Neural cell (in vitro differentiated cells): ENCODE measurements around the gene NR5A2. TPM values are rescaled to one million over a fixed set of nuclear protein-coding genes. Genes with fewer than 3 reads are reported as not detected.

ENCODE experiments used
- H2AFZ ChIP-seq: fragments of 200-600, 300-800 bp; sonication (generic), shearing (Covaris generic); 2 replicates; pipeline ENCODE4 v1.6.0; 2014; ENCODE audit warnings: low read depth, mild to moderate bottlenecking, antibody characterized with exemption, low read length, moderate library complexity
- H3F3A ChIP-seq: fragments of 200-600 bp; shearing (Covaris generic); 2 replicates; pipeline ENCODE4 v1.6.1; 2016; ENCODE audit warnings: mild to moderate bottlenecking, moderate library complexity, mixed read lengths, antibody characterized with exemption, low read length; ENCODE audit not compliant: insufficient read depth, poor library complexity, severe bottlenecking
- H3K27ac ChIP-seq: fragments of 200-600, 300-800 bp; sonication (generic), shearing (Covaris generic); 2 replicates; pipeline ENCODE4 v1.5.1; 2014; ENCODE audit warnings: mild to moderate bottlenecking, low read length, moderate library complexity
- H3K27me3 ChIP-seq: fragments of 300-800, 200-600 bp; sonication (generic), shearing (Covaris generic); 2 replicates; pipeline ENCODE4 v1.6.0; 2014; ENCODE audit warnings: mild to moderate bottlenecking, low read depth, low read length, moderate library complexity; ENCODE audit not compliant: insufficient read depth
- H3K36me3 ChIP-seq: fragments of 300-800, 200-600 bp; sonication (generic), shearing (Covaris generic); 2 replicates; pipeline ENCODE4 v1.5.1; 2014; ENCODE audit warnings: mild to moderate bottlenecking, antibody characterized with exemption, low read length, moderate library complexity; ENCODE audit not compliant: insufficient read depth
- H3K4me2 ChIP-seq: fragments of 300-800, 200-600 bp; sonication (generic), shearing (Covaris generic); 2 replicates; pipeline ENCODE4 v1.6.0; 2014; ENCODE audit warnings: mild to moderate bottlenecking, low read length
- H3K4me3 ChIP-seq: fragments of 300-800, 200-600 bp; sonication (generic), shearing (Covaris generic); 2 replicates; pipeline ENCODE4 v1.5.1; 2014; ENCODE audit warnings: mild to moderate bottlenecking, low read length, moderate library complexity
- H3K79me2 ChIP-seq: fragments of 200-600 bp; shearing (Covaris generic); replicated peaks from 2 replicates; pipeline ENCODE4 v1.6.0; 2014; ENCODE audit warnings: mild to moderate bottlenecking, low read length, moderate library complexity; ENCODE audit not compliant: insufficient read depth
- H3K9ac ChIP-seq: fragments of 300-800, 200-600 bp; sonication (generic), shearing (Covaris generic); 2 replicates; pipeline ENCODE4 v1.6.1; 2016; ENCODE audit warnings: mild to moderate bottlenecking, low read length, mixed read lengths
- H3K9me2 ChIP-seq: fragments of 200-600 bp; shearing (Covaris generic); 2 replicates; pipeline ENCODE4 v1.6.1; 2016; ENCODE audit warnings: mild to moderate bottlenecking, low read length, mixed read lengths; ENCODE audit not compliant: insufficient read depth
- H3K9me3 ChIP-seq: fragments of 200-600, 300-800 bp; sonication (generic), shearing (Covaris generic); 2 replicates; pipeline ENCODE4 v1.6.1; 2016; ENCODE audit warnings: mild to moderate bottlenecking, mixed run types, low read length, moderate library complexity, mixed read lengths
- H4K20me1 ChIP-seq: fragments of 200-600 bp; shearing (Covaris generic); 2 replicates; pipeline ENCODE4 v1.6.1; 2016; ENCODE audit warnings: mild to moderate bottlenecking, mixed run types; ENCODE audit not compliant: insufficient read depth
- EP300 ChIP-seq: fragments of 450-650 bp; conservative IDR thresholded peaks from 2 replicates; pipeline ENCODE4 v1.6.1; 2014; ENCODE audit warnings: antibody characterized with exemption, mild to moderate bottlenecking, moderate library complexity; ENCODE audit not compliant: poor library complexity, severe bottlenecking
- EZH2 ChIP-seq: fragments of 200-600, 300-800 bp; shearing (Covaris generic), sonication (generic); IDR thresholded peaks from 2 replicates; pipeline ENCODE4 v1.6.1; 2014; ENCODE audit warnings: antibody characterized with exemption, low read length, borderline replicate concordance, mild to moderate bottlenecking; ENCODE audit not compliant: insufficient read depth, poor library complexity, severe bottlenecking
- MXI1 ChIP-seq: fragments of 450-650 bp; conservative IDR thresholded peaks from 2 replicates; pipeline ENCODE4 v1.6.1; 2014; ENCODE audit warnings: antibody characterized with exemption, mild to moderate bottlenecking; ENCODE audit not compliant: poor library complexity, severe bottlenecking
- POLR2AphosphoS5 ChIP-seq: IDR thresholded peaks from 2 replicates; pipeline ENCODE4 v1.6.1; 2012
- RAD21 ChIP-seq: fragments of 450-650 bp; conservative IDR thresholded peaks from 2 replicates; pipeline ENCODE4 v1.6.1; 2014; ENCODE audit warnings: antibody characterized with exemption, mild to moderate bottlenecking, moderate library complexity
- SMC3 ChIP-seq: fragments of 450-650 bp; conservative IDR thresholded peaks from 2 replicates; pipeline ENCODE4 v1.6.1; 2014; ENCODE audit warnings: antibody characterized with exemption, mild to moderate bottlenecking, moderate library complexity; ENCODE audit not compliant: poor library complexity
- TAF1 ChIP-seq: IDR thresholded peaks from 2 replicates; pipeline ENCODE4 v1.6.1; 2012; ENCODE audit warnings: low read depth
- polyA plus RNA-seq: library from polyadenylated mRNA; depleted of rRNA; stranded (reverse); fragments of >200 nt; gene quantifications from 2 replicates; pipeline ENCODE4 v1.2.3, GENCODE V29; 2014
- TF ChIP-seq, protein P1 (sequence below): fragments of 450-650 bp; IDR thresholded peaks from 2 replicates; pipeline ENCODE4 v1.5.1; 2014; ENCODE audit warnings: antibody characterized with exemption, mild to moderate bottlenecking, moderate library complexity; ENCODE audit not compliant: poor library complexity, severe bottlenecking
- TF ChIP-seq, protein P2 (sequence below): IDR thresholded peaks from 2 replicates; pipeline ENCODE4 v1.6.1; 2012; ENCODE audit warnings: borderline replicate concordance

Gene NR5A2
- polyA plus RNA-seq, 1 donor from 2014 or later = not detected

DNA sequence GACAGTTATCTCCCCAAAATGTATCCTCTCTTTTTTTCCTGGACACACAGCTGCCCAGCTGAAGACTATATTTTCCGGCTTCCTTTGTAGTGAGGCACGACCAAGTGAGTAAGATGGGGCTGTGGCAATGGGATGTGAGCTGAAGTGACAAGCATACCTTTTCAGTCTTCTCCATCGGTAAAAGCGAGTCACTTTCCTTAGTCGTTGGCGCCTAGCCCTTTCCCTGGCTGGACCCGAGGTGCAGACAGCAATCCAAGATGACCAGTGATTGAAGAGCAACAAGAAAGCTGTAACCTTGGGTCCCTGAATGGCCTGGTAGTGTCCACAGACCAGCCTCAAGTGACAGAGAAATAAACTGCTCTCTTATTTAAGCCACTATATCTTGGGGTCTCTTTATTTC lies 155.2 kb downstream of the NR5A2 start:
- H3F3A ChIP-seq = no peaks in the 10 kb centered on the region
- no peak overlapping the region for H3K4me2 ChIP-seq
- no peak overlapping the region for H2AFZ ChIP-seq
- no peaks in the 10 kb centered on the region for H3K9me2 ChIP-seq
- no peaks in the 10 kb centered on the region for H3K79me2 ChIP-seq
- TF ChIP-seq, protein P1, sequence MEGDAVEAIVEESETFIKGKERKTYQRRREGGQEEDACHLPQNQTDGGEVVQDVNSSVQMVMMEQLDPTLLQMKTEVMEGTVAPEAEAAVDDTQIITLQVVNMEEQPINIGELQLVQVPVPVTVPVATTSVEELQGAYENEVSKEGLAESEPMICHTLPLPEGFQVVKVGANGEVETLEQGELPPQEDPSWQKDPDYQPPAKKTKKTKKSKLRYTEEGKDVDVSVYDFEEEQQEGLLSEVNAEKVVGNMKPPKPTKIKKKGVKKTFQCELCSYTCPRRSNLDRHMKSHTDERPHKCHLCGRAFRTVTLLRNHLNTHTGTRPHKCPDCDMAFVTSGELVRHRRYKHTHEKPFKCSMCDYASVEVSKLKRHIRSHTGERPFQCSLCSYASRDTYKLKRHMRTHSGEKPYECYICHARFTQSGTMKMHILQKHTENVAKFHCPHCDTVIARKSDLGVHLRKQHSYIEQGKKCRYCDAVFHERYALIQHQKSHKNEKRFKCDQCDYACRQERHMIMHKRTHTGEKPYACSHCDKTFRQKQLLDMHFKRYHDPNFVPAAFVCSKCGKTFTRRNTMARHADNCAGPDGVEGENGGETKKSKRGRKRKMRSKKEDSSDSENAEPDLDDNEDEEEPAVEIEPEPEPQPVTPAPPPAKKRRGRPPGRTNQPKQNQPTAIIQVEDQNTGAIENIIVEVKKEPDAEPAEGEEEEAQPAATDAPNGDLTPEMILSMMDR = no peak
- TF ChIP-seq EZH2 (no peak), EP300 (no peak), TAF1 (no peak), POLR2AphosphoS5 (no peak), SMC3 (no peak), RAD21 (no peak), MXI1 (no peak)
- TF ChIP-seq, protein P2, sequence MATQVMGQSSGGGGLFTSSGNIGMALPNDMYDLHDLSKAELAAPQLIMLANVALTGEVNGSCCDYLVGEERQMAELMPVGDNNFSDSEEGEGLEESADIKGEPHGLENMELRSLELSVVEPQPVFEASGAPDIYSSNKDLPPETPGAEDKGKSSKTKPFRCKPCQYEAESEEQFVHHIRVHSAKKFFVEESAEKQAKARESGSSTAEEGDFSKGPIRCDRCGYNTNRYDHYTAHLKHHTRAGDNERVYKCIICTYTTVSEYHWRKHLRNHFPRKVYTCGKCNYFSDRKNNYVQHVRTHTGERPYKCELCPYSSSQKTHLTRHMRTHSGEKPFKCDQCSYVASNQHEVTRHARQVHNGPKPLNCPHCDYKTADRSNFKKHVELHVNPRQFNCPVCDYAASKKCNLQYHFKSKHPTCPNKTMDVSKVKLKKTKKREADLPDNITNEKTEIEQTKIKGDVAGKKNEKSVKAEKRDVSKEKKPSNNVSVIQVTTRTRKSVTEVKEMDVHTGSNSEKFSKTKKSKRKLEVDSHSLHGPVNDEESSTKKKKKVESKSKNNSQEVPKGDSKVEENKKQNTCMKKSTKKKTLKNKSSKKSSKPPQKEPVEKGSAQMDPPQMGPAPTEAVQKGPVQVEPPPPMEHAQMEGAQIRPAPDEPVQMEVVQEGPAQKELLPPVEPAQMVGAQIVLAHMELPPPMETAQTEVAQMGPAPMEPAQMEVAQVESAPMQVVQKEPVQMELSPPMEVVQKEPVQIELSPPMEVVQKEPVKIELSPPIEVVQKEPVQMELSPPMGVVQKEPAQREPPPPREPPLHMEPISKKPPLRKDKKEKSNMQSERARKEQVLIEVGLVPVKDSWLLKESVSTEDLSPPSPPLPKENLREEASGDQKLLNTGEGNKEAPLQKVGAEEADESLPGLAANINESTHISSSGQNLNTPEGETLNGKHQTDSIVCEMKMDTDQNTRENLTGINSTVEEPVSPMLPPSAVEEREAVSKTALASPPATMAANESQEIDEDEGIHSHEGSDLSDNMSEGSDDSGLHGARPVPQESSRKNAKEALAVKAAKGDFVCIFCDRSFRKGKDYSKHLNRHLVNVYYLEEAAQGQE = no peak
- no peak overlapping the region for H3K4me3 ChIP-seq
- H3K36me3 ChIP-seq = no peaks in the 10 kb centered on the region
- H3K9me3 ChIP-seq = no peaks in the 10 kb centered on the region
- H3K27ac ChIP-seq = no peak overlapping the region
- no peaks in the 10 kb centered on the region for H3K27me3 ChIP-seq
- H3K9ac ChIP-seq = no peak overlapping the region
- no peaks in the 10 kb centered on the region for H4K20me1 ChIP-seq

DNA sequence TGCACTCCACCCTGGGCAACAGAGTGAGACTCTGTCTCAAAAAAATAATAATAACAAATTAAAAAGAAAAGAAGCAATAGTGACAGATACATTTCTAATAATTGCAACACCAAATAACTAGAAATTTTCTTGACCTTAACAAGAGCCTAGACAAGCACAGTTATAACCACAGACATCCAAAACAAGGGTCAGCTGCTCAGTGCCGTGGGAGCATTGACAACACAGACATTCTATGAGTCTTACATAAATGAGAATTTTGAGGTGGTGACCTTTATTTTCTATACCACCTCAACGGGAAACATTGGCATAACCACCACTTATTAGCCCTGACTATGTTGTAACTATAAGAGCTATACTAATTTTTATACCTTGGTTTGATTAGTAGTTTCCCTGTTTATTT lies 156.1 kb downstream of the NR5A2 start:
- no peaks in the 10 kb centered on the region for H3F3A ChIP-seq
- no peak overlapping the region for H3K4me2 ChIP-seq
- no peak overlapping the region for H2AFZ ChIP-seq
- H3K9me3 ChIP-seq = no peaks in the 10 kb centered on the region
- H3K9me2 ChIP-seq = no peaks in the 10 kb centered on the region
- H4K20me1 ChIP-seq = no peaks in the 10 kb centered on the region
- H3K79me2 ChIP-seq = no peaks in the 10 kb centered on the region
- no peak overlapping the region for H3K4me3 ChIP-seq
- TF ChIP-seq SMC3 = no peak
- no peak for TF ChIP-seq TAF1
- TF ChIP-seq, protein P2 = no peak
- no peak for TF ChIP-seq RAD21
- TF ChIP-seq EP300 = no peak
- H3K27me3 ChIP-seq = no peaks in the 10 kb centered on the region
- H3K9ac ChIP-seq = no peak overlapping the region
- no peaks in the 10 kb centered on the region for H3K36me3 ChIP-seq
- no peak overlapping the region for H3K27ac ChIP-seq
